IMR-90 (cell line): ENCODE data around the gene C5orf15. TPM values are rescaled to one million over a fixed set of nuclear protein-coding genes. Genes with fewer than 3 reads are reported as not detected.

Experiments used
- ATAC-seq: fragments of 200-7000 bp; cut with Tn5 transposase; 2 replicates; pipeline ENCODE4 v1.9.1; 2020; ENCODE audit warnings: low read depth, mild to moderate bottlenecking, moderate library complexity
- BruUV-seq: library from RNA; stranded (reverse); fragments of 400-500 nt; replicated peaks from 2 replicates; lab custom pipeline; 2021; lab: Mats Ljungman, UMichigan
- CTCF ChIA-PET: fragments of 300-600 bp; formaldehyde crosslinking; extraction: SDS; loops from one replicate; lab custom pipeline; 2021; ENCODE audit warnings: antibody characterized with exemption; lab: Yijun Ruan, JAX
- POLR2A ChIA-PET: fragments of 300-600 bp; sonication (Branson Sonifier 250); formaldehyde crosslinking; loops from one replicate; lab custom pipeline; 2022; ENCODE audit warnings: antibody characterized with exemption; ENCODE audit not compliant: unreplicated experiment; lab: Charles Lee
- DNase-seq: peaks from one replicate; pipeline ENCODE4 v3.0.0; 2013
- H2AFZ ChIP-seq: replicated peaks from 2 replicates; pipeline ENCODE3; 2013; ENCODE audit warnings: low read length, mild to moderate bottlenecking; ENCODE audit not compliant: poor library complexity
- H2AK5ac ChIP-seq: 2 replicates; pipeline ENCODE4 v1.6.1; 2013; ENCODE audit warnings: low read depth, low read length, inconsistent platforms
- H2AK9ac ChIP-seq: replicated peaks from 2 replicates; pipeline ENCODE3; 2013; ENCODE audit warnings: mild to moderate bottlenecking, low read depth, low read length, moderate library complexity; ENCODE audit not compliant: poor library complexity
- H2BK120ac ChIP-seq: 2 replicates; pipeline ENCODE4 v1.6.1; 2013; ENCODE audit warnings: low read depth, low read length, inconsistent platforms
- H2BK15ac ChIP-seq: 3 replicates; pipeline ENCODE4 v1.6.1; 2013; ENCODE audit warnings: low read depth, low read length, inconsistent platforms
- H2BK20ac ChIP-seq: 2 replicates; pipeline ENCODE4 v1.6.1; 2013; ENCODE audit warnings: low read depth, mild to moderate bottlenecking, inconsistent platforms, low read length, moderate library complexity
- H2BK5ac ChIP-seq: 2 replicates; pipeline ENCODE4 v1.6.1; 2013; ENCODE audit warnings: mild to moderate bottlenecking, low read depth, low read length, inconsistent platforms; ENCODE audit not compliant: poor library complexity, severe bottlenecking
- H3K14ac ChIP-seq: replicated peaks from 2 replicates; pipeline ENCODE4 v1.6.1; 2013; ENCODE audit warnings: low read depth, low read length, inconsistent platforms
- H3K18ac ChIP-seq: 2 replicates; pipeline ENCODE4 v1.6.1; 2013; ENCODE audit warnings: low read depth, low read length, control low read depth
- H3K23ac ChIP-seq: 2 replicates; pipeline ENCODE4 v1.6.1; 2013; ENCODE audit warnings: low read depth, low read length, inconsistent platforms
- H3K27ac ChIP-seq: 2 replicates; pipeline ENCODE4 v1.5.1; 2013; ENCODE audit warnings: mild to moderate bottlenecking, control low read depth, low read length; ENCODE audit not compliant: insufficient read depth
- H3K27me3 ChIP-seq: 2 replicates; pipeline ENCODE4 v1.6.1; 2013; ENCODE audit warnings: low read length; ENCODE audit not compliant: control insufficient read depth, insufficient read depth
- H3K36me3 ChIP-seq: 2 replicates; pipeline ENCODE4 v1.6.1; 2013; ENCODE audit warnings: low read length, mixed read lengths; ENCODE audit not compliant: control insufficient read depth, insufficient read depth
- H3K4ac ChIP-seq: 2 replicates; pipeline ENCODE4 v1.6.1; 2013; ENCODE audit warnings: low read depth, low read length, inconsistent platforms
- H3K4me1 ChIP-seq: 2 replicates; pipeline ENCODE4 v1.6.1; 2013; ENCODE audit warnings: low read length, mixed read lengths; ENCODE audit not compliant: control insufficient read depth, insufficient read depth
- H3K4me2 ChIP-seq: 2 replicates; pipeline ENCODE4 v1.6.1; 2013; ENCODE audit warnings: low read depth, mild to moderate bottlenecking, control low read depth, low read length, moderate library complexity
- H3K4me3 ChIP-seq: 2 replicates; pipeline ENCODE4 v1.5.1; 2013; ENCODE audit warnings: low read depth, mild to moderate bottlenecking, control low read depth, low read length, moderate library complexity; ENCODE audit not compliant: insufficient read depth
- H3K56ac ChIP-seq: 2 replicates; pipeline ENCODE4 v1.6.1; 2013; ENCODE audit warnings: low read length, inconsistent platforms; ENCODE audit not compliant: insufficient read depth; ENCODE audit errors: extremely low read depth
- H3K79me1 ChIP-seq, 2 experiments: 2 replicates each; pipeline ENCODE4 v1.6.1; 2013; ENCODE audit warnings: low read length in 2 of 2, inconsistent platforms in 1 of 2, low read depth in 1 of 2
- H3K9ac ChIP-seq: 2 replicates; pipeline ENCODE4 v1.6.1; 2013; ENCODE audit warnings: low read depth, low read length, control low read depth
- H3K9me1 ChIP-seq: 2 replicates; pipeline ENCODE4 v1.6.1; 2013; ENCODE audit warnings: low read length, inconsistent platforms; ENCODE audit not compliant: insufficient read depth
- H3K9me3 ChIP-seq: 2 replicates; pipeline ENCODE4 v1.6.1; 2013; ENCODE audit warnings: low read length; ENCODE audit not compliant: control insufficient read depth, insufficient read depth
- H4K20me1 ChIP-seq: 2 replicates; pipeline ENCODE4 v1.6.1; 2013; ENCODE audit warnings: low read length, inconsistent platforms; ENCODE audit not compliant: insufficient read depth
- H4K5ac ChIP-seq: 2 replicates; pipeline ENCODE4 v1.6.1; 2013; ENCODE audit warnings: mild to moderate bottlenecking, low read depth, low read length, control low read depth
- H4K8ac ChIP-seq, 2 experiments: 2 replicates each; pipeline ENCODE4 v1.6.1; 2013; ENCODE audit warnings: low read depth in 2 of 2, low read length in 2 of 2, control low read depth in 1 of 2, inconsistent platforms in 1 of 2
- H4K91ac ChIP-seq: 2 replicates; pipeline ENCODE4 v1.6.1; 2013; ENCODE audit warnings: low read depth, low read length, inconsistent platforms; ENCODE audit not compliant: insufficient read depth
- CTCF ChIP-seq: conservative IDR thresholded peaks from 2 replicates; pipeline ENCODE4 v1.5.1; 2012; ENCODE audit warnings: mild to moderate bottlenecking, low read depth, low read length, improper control_type of control experiment
- POLR2A ChIP-seq: IDR thresholded peaks from 2 replicates; pipeline ENCODE4 v1.6.1; 2012; ENCODE audit warnings: mild to moderate bottlenecking, low read depth, low read length
- RAD21 ChIP-seq: IDR thresholded peaks from 2 replicates; pipeline ENCODE4 v1.6.1; 2012; ENCODE audit warnings: low read length, improper control_type of control experiment
- SMC3 ChIP-seq: fragments of 150-350 bp; IDR thresholded peaks from 2 replicates; pipeline ENCODE4 v1.6.1; 2016; ENCODE audit warnings: low read depth, mild to moderate bottlenecking, antibody characterized with exemption, low read length, moderate library complexity
- WGBS, 2 experiments: methylation state at CpG; one replicate each; pipeline versions ENCODE4 v1.1.5 to v1.1.7; 2013; ENCODE audit warnings: missing lambda C conversion rate in 2 of 2; ENCODE audit not compliant: insufficient read length in 1 of 2; ENCODE audit errors: extremely low coverage in 2 of 2; 5-methylcytosine and 5-hydroxymethylcytosine counted together
- dilution Hi-C: fragments of 300-500 bp; cut with HindIII; formaldehyde crosslinking; loops from one replicate; pipeline ENCODE4 v1.14.3; 2018; ENCODE audit warnings: low sequenced_read_pairs; ENCODE audit not compliant: unreplicated experiment
- in situ Hi-C: fragments of 300-500 bp; cut with MboI; formaldehyde crosslinking; loops from 3 replicates; pipeline ENCODE4 v1.14.3; 2019; ENCODE audit warnings: low sequenced_read_pairs, inconsistent platforms, mixed read lengths
- intact Hi-C: fragments of 100-400 bp; cut with micrococcal nuclease; formaldehyde crosslinking; loops from 2 replicates; pipeline ENCODE4 v1.10.0; 2022
- polyA plus RNA-seq, 3 experiments: library from polyadenylated mRNA; depleted of rRNA; stranded (reverse); fragments of >200 nt; gene quantifications; 2 replicates each; pipeline ENCODE4 v1.2.3, GENCODE V29; 2012; ENCODE audit warnings: low replicate concordance in 1 of 3
- total RNA-seq: library from RNA; depleted of rRNA; stranded (reverse); fragments of >200 nt; gene quantifications from 2 replicates; pipeline ENCODE4 v1.2.3, GENCODE V29; 2012

C5orf15 gene
- total and polyA plus RNA-seq, 2 of the 4 experiments (the other 2 are of a cell fraction): 35.1 to 73.5 TPM

- no peaks in the 10 kb centered on the region for H3K9me3 ChIP-seq
- no peak overlapping the region for H4K5ac ChIP-seq
- intact Hi-C loops (loop anchor here (1.0 to 10.0 kb wide), 4 partner anchors 190 to 832 kb away; no protein-coding TSS in a partner anchor), in situ Hi-C loops (loop anchor here (10.0 kb wide), 2 partner anchors 520 to 830 kb away; no protein-coding TSS in a partner anchor), dilution Hi-C loops (no loop called here)
- H4K20me1 ChIP-seq: no peaks in the 10 kb centered on the region
- H3K4me3 ChIP-seq: no peak overlapping the region
- no peak overlapping the region for H3K18ac ChIP-seq
- H3K4me2 ChIP-seq: no peak overlapping the region
- no peak overlapping the region for H2AFZ ChIP-seq
- H2BK120ac ChIP-seq: no peak overlapping the region
- no peak overlapping the region for H4K8ac ChIP-seq
- no peak overlapping the region for H2BK5ac ChIP-seq
- H3K4ac ChIP-seq: no peak overlapping the region
- no peaks in the 10 kb centered on the region for H3K79me1 ChIP-seq
- ChIA-PET CTCF (interaction anchor here (1.3 kb wide), 1 partner anchor 521 kb away, joined by 3 read pairs; no protein-coding TSS in a partner anchor), POLR2A (no interaction called here)
- no peaks in the 10 kb centered on the region for H3K36me3 ChIP-seq
- H3K27ac ChIP-seq: no peak overlapping the region
- no peak overlapping the region for H3K9ac ChIP-seq
- H2AK9ac ChIP-seq: no peak overlapping the region
- BruUV-seq: no TSS peak
- no peak overlapping the region for H4K91ac ChIP-seq
- peak; percentile 44 for DNase-seq
- peak; percentile 56 for ATAC-seq
- no peak overlapping the region for H2BK20ac ChIP-seq
- H3K23ac ChIP-seq: no peak overlapping the region
- 0 out of 2 replicates have a peak, but pooled peaks cover 2% of the 10 kb centered on the region for H3K4me1 ChIP-seq
- TF ChIP-seq SMC3: peak; percentile 59
- peak; percentile 67 for TF ChIP-seq CTCF
- no peak for TF ChIP-seq POLR2A
- peak; percentile 80 for TF ChIP-seq RAD21
- H3K14ac ChIP-seq: no peak overlapping the region
- no peaks in the 10 kb centered on the region; the same call in 1 of the 2 replicates for H3K9me1 ChIP-seq
- no CpG with 5 or more reads among the region's 19 CpGs for WGBS, 2 experiments
- H3K56ac ChIP-seq: no peak overlapping the region
- no peak overlapping the region for H2BK15ac ChIP-seq
- H2AK5ac ChIP-seq: no peak overlapping the region
- H3K27me3 ChIP-seq: peaks cover 12% of the 10 kb centered on the region
Observed at GRCh38 chr5:133944263-133945185, 23.9 kb downstream of the C5orf15 start.
